ENCODE data around the gene TSPAN15. TPM values are rescaled to one million over a fixed set of nuclear protein-coding genes. Genes with fewer than 3 reads are reported as not detected.
"Not testable (repeated sequence)": the region's sequence is repeated elsewhere in the genome, so short reads cannot be mapped to it uniquely, and the experiment has no call there.

Gene TSPAN15
- total RNA-seq, 8 experiments from 2014 or later: 3.1 to 60.5 (median 6.6) TPM

GRCh38 chr10:69488856-69489255, 37.6 kb downstream of the TSPAN15 start:
- H3K27ac ChIP-seq; in situ Hi-C loops (cut with MboI; ENCODE audit: low pct_unique_long_range_greater_than_20kb in 2 of 9, low sequenced_read_pairs in 9 of 9, unreplicated experiment in 9 of 9); ATAC-seq (replicated peaks in 6 of 8); H3K4me3 ChIP-seq; H3K4me1 ChIP-seq (replicated peaks in 1 of 2): not testable (repeated sequence)
- 40 to 100% (median 89%) methylated on average over 1 to 6 of the region's 6 CpGs; no CpG with 5 or more reads in 2 of the 10 experiments for WGBS, 10 experiments

- Histone ChIP-seq H3K4me1 (replicated peaks in 1 of 2) (peaks cover 0 to 4% of the 10 kb centered on the region in 2 donors), H3K27ac (no peak overlapping the region), H3K4me3 (no peak overlapping the region)
- ATAC-seq (replicated peaks in 6 of 8): no peak
- in situ Hi-C loops (cut with MboI; ENCODE audit: low pct_unique_long_range_greater_than_20kb in 2 of 9, low sequenced_read_pairs in 9 of 9, unreplicated experiment in 9 of 9): no loop called here
- WGBS, 10 experiments: 20 to 95% (median 88%) methylated on average over 1 to 5 of the region's 9 CpGs; no CpG with 5 or more reads in 3 of the 10 experiments
Measured at GRCh38 chr10:69489506-69490090, 38.3 kb downstream of the TSPAN15 start.

- no peak overlapping the region for H3K27ac ChIP-seq
- no peak for ATAC-seq (replicated peaks in 6 of 8)
- no peak overlapping the region for H3K4me3 ChIP-seq
- H3K4me1 ChIP-seq (replicated peaks in 1 of 2): peaks cover 0 to 4% of the 10 kb centered on the region in 2 donors
- in situ Hi-C loops (cut with MboI; ENCODE audit: low pct_unique_long_range_greater_than_20kb in 2 of 9, low sequenced_read_pairs in 9 of 9, unreplicated experiment in 9 of 9): no loop called here
- WGBS, 10 experiments: 68 to 100% (median 91%) methylated on average over 1 to 10 of the region's 10 CpGs; no CpG with 5 or more reads in 1 of the 10 experiments
Measured at GRCh38 chr10:69490876-69491275, 39.6 kb downstream of the TSPAN15 start.

- peaks cover 0 to 4% of the 10 kb centered on the region in 2 donors for H3K4me1 ChIP-seq (replicated peaks in 1 of 2)
Measured at GRCh38 chr10:69491611-69492010, 40.3 kb downstream of the TSPAN15 start.

GRCh38 chr10:69492091-69492745, 41.0 kb downstream of the TSPAN15 start:
- in situ Hi-C loops (cut with MboI; ENCODE audit: low pct_unique_long_range_greater_than_20kb in 2 of 9, low sequenced_read_pairs in 9 of 9, unreplicated experiment in 9 of 9): no loop called here
- peak in 1 of 8 experiments; percentile 24 for ATAC-seq (replicated peaks in 6 of 8)
- H3K4me1 ChIP-seq (replicated peaks in 1 of 2): peaks cover 0 to 4% of the 10 kb centered on the region in 2 donors
- H3K27ac ChIP-seq: no peak overlapping the region
- no peak overlapping the region for H3K4me3 ChIP-seq
- WGBS, 10 experiments: 0 to 100% (median 47%) methylated on average over 1 to 7 of the region's 13 CpGs; no CpG with 5 or more reads in 3 of the 10 experiments

More at GRCh38 chr10:69491611-69492010, 40.3 kb downstream of the TSPAN15 start:
- Histone ChIP-seq H3K4me3 (no peak overlapping the region), H3K27ac (no peak overlapping the region)
- 50 to 93% (median 80%) methylated on average over 1 to 4 of the region's 4 CpGs; no CpG with 5 or more reads in 4 of the 10 experiments for WGBS, 10 experiments
- ATAC-seq (replicated peaks in 6 of 8): peak in 1 of 8 experiments; percentile 7
- in situ Hi-C loops (cut with MboI; ENCODE audit: low pct_unique_long_range_greater_than_20kb in 2 of 9, low sequenced_read_pairs in 9 of 9, unreplicated experiment in 9 of 9): no loop called here

GRCh38 chr10:69492746-69493462, 41.6 kb downstream of the TSPAN15 start:
- peak in 3 of 8 experiments; percentile 23 to 48 (median 42) for ATAC-seq (replicated peaks in 6 of 8)
- H3K27ac ChIP-seq: no peak overlapping the region
- no peak overlapping the region for H3K4me3 ChIP-seq
- in situ Hi-C loops (cut with MboI; ENCODE audit: low pct_unique_long_range_greater_than_20kb in 2 of 9, low sequenced_read_pairs in 9 of 9, unreplicated experiment in 9 of 9): no loop called here
- 60 to 90% (median 61%) methylated on average over 2 to 4 of the region's 12 CpGs; no CpG with 5 or more reads in 7 of the 10 experiments for WGBS, 10 experiments
- H3K4me1 ChIP-seq (replicated peaks in 1 of 2): peaks cover 0 to 4% of the 10 kb centered on the region in 2 donors

GRCh38 chr10:69494626-69495558, 43.6 kb downstream of the TSPAN15 start:
- H3K4me3 ChIP-seq: no peak overlapping the region

GRCh38 chr10:69495666-69496065, 44.4 kb downstream of the TSPAN15 start:
- peaks cover 0 to 4% of the 10 kb centered on the region in 2 donors for H3K4me1 ChIP-seq (replicated peaks in 1 of 2)
- no peak overlapping the region for H3K4me3 ChIP-seq
- no peak for ATAC-seq (replicated peaks in 6 of 8)
- in situ Hi-C loops (cut with MboI; ENCODE audit: low pct_unique_long_range_greater_than_20kb in 2 of 9, low sequenced_read_pairs in 9 of 9, unreplicated experiment in 9 of 9): no loop called here
- WGBS, 10 experiments: 80 to 100% (median 100%) methylated on average over 1 to 3 of the region's 3 CpGs; no CpG with 5 or more reads in 5 of the 10 experiments
- H3K27ac ChIP-seq: no peak overlapping the region

More at GRCh38 chr10:69494626-69495558, 43.6 kb downstream of the TSPAN15 start:
- in situ Hi-C loops (cut with MboI; ENCODE audit: low pct_unique_long_range_greater_than_20kb in 2 of 9, low sequenced_read_pairs in 9 of 9, unreplicated experiment in 9 of 9): no loop called here
- peaks cover 0 to 4% of the 10 kb centered on the region in 2 donors for H3K4me1 ChIP-seq (replicated peaks in 1 of 2)
- ATAC-seq (replicated peaks in 6 of 8): peak in 5 of 8 experiments; percentile 57 to 79 (median 72)
- H3K27ac ChIP-seq: no peak overlapping the region
- WGBS, 10 experiments: 40 to 82% (median 70%) methylated on average over 2 to 13 of the region's 30 CpGs; no CpG with 5 or more reads in 3 of the 10 experiments

GRCh38 chr10:69496352-69497230, 45.3 kb downstream of the TSPAN15 start:
- in situ Hi-C loops (cut with MboI; ENCODE audit: low pct_unique_long_range_greater_than_20kb in 2 of 9, low sequenced_read_pairs in 9 of 9, unreplicated experiment in 9 of 9): no loop called here
- 38 to 100% (median 81%) methylated on average over 1 to 6 of the region's 6 CpGs; no CpG with 5 or more reads in 5 of the 10 experiments for WGBS, 10 experiments
- Histone ChIP-seq H3K4me3 (no peak overlapping the region), H3K27ac (no peak overlapping the region), H3K4me1 (replicated peaks in 1 of 2) (peaks cover 0 to 4% of the 10 kb centered on the region in 2 donors)
- ATAC-seq (replicated peaks in 6 of 8): no peak

- Histone ChIP-seq H3K4me3 (no peak overlapping the region), H3K4me1 (replicated peaks in 1 of 2) (peaks cover 0 to 4% of the 10 kb centered on the region in 2 donors), H3K27ac (no peak overlapping the region)
- 40 to 100% (median 83%) methylated on average over 1 to 5 of the region's 5 CpGs; no CpG with 5 or more reads in 3 of the 10 experiments for WGBS, 10 experiments
- in situ Hi-C loops (cut with MboI; ENCODE audit: low pct_unique_long_range_greater_than_20kb in 2 of 9, low sequenced_read_pairs in 9 of 9, unreplicated experiment in 9 of 9): no loop called here
- no peak for ATAC-seq (replicated peaks in 6 of 8)
Measured at GRCh38 chr10:69497231-69497561, 45.9 kb downstream of the TSPAN15 start.

GRCh38 chr10:69497611-69498390, 46.5 kb downstream of the TSPAN15 start:
- WGBS, 10 experiments: 40 to 80% (median 60%) methylated on average over 1 to 4 of the region's 11 CpGs; no CpG with 5 or more reads in 5 of the 10 experiments
- no peak for ATAC-seq (replicated peaks in 6 of 8)
- in situ Hi-C loops (cut with MboI; ENCODE audit: low pct_unique_long_range_greater_than_20kb in 2 of 9, low sequenced_read_pairs in 9 of 9, unreplicated experiment in 9 of 9): no loop called here
- Histone ChIP-seq H3K27ac (no peak overlapping the region), H3K4me3 (no peak overlapping the region), H3K4me1 (replicated peaks in 1 of 2) (peaks cover 0 to 4% of the 10 kb centered on the region in 2 donors)
